Endothelial cell of umbilical vein (primary cell): Measurements from ENCODE around the gene SAAL1.

Experiments used
- CTCF ChIP-seq, 2 donors: IDR thresholded peaks; 1 replicate in 1 of 2; 2 replicates in 1 of 2; pipeline ENCODE4 v1.5.1; 2011; ENCODE audit warnings: low read length in 2 of 2, mild to moderate bottlenecking in 2 of 2, moderate library complexity in 2 of 2, control low read depth in 1 of 2, inconsistent platforms in 1 of 2, low read depth in 1 of 2; ENCODE audit not compliant: insufficient read depth in 1 of 2; ENCODE audit errors: extremely low read depth in 1 of 2
- GATA2 ChIP-seq: IDR thresholded peaks from 2 replicates; pipeline ENCODE4 v1.7.0; 2011; ENCODE audit warnings: low read depth, mild to moderate bottlenecking, moderate library complexity, mixed read lengths, low read length; ENCODE audit not compliant: insufficient read length, insufficient read depth
- MAX ChIP-seq: IDR thresholded peaks from 2 replicates; pipeline ENCODE4 v1.6.1; 2011; ENCODE audit not compliant: insufficient read depth, insufficient read length
- POLR2A ChIP-seq: IDR thresholded peaks from 2 replicates; pipeline ENCODE4 v1.6.1; 2012; ENCODE audit warnings: low read depth, mild to moderate bottlenecking, control low read depth, low read length
- POLR2AphosphoS5 ChIP-seq: IDR thresholded peaks from 2 replicates; pipeline ENCODE4 v1.6.1; 2012; ENCODE audit warnings: low read depth, mild to moderate bottlenecking, control low read depth, low read length, moderate library complexity; ENCODE audit not compliant: insufficient read depth

GRCh38 chr11:18115360-18116127 is 9.7 kb upstream of the SAAL1 start:
- TF ChIP-seq CTCF (IDR thresholded peaks at IDR 0.05; ENCODE audit: extremely low read depth in 1 of 2, insufficient read depth in 1 of 2, low read depth in 1 of 2, low read length in 2 of 2) (peak; percentile 80 to 81), POLR2AphosphoS5 (no peak), MAX (no peak), POLR2A (no peak), GATA2 (no peak)
